Measurements from ENCODE around the gene ZSWIM6.

The ZSWIM6 gene

DNA sequence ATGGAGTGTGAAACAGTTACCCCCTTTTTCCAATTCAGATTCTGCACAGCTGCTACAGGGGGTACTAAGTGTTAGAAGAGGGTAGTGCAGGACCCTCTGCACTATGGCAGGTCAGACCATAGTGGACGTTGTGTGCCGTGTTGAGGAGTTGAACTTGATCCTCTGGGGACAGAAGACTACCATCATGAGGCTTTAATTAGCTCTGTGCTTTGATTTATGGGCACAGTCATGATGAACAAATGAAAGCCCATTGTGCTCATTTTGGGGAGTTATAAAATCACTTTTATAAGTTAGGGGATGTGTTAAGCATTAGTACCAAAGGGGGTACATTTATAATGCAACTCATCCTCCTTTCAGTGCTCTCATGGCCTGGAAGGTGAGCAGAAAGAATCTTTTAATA, 62.7 kb downstream of the ZSWIM6 start:
- Histone ChIP-seq H3K9me2 (replicated peaks; ENCODE audit: insufficient read depth, low read length) (no peaks in the 10 kb centered on the region), H3K9me3 (ENCODE audit: insufficient read depth, low read length) (no peaks in the 10 kb centered on the region), H3K27me3 (ENCODE audit: low read length) (no peaks in the 10 kb centered on the region), H3K4me2 (ENCODE audit: low read depth, low read length, poor library complexity, severe bottlenecking) (no peak overlapping the region), H3K4me3 (ENCODE audit: insufficient read depth, low read length, poor library complexity, severe bottlenecking) (no peak overlapping the region), H2AFZ (ENCODE audit: low read depth, low read length, severe bottlenecking) (no peak overlapping the region), H3K79me2 (ENCODE audit: insufficient read depth, low read length) (no peaks in the 10 kb centered on the region), H4K20me1 (ENCODE audit: low read depth, low read length) (peaks cover 3% of the 10 kb centered on the region; the same call in 1 of the 2 replicates), H3F3A (ENCODE audit: insufficient read depth) (no peaks in the 10 kb centered on the region), H3K9ac (ENCODE audit: low read length) (no peak overlapping the region), H3K27ac (ENCODE audit: low read depth, low read length) (no peak overlapping the region), H3K36me3 (ENCODE audit: low read length) (no peaks in the 10 kb centered on the region)
- TF ChIP-seq, protein P1, sequence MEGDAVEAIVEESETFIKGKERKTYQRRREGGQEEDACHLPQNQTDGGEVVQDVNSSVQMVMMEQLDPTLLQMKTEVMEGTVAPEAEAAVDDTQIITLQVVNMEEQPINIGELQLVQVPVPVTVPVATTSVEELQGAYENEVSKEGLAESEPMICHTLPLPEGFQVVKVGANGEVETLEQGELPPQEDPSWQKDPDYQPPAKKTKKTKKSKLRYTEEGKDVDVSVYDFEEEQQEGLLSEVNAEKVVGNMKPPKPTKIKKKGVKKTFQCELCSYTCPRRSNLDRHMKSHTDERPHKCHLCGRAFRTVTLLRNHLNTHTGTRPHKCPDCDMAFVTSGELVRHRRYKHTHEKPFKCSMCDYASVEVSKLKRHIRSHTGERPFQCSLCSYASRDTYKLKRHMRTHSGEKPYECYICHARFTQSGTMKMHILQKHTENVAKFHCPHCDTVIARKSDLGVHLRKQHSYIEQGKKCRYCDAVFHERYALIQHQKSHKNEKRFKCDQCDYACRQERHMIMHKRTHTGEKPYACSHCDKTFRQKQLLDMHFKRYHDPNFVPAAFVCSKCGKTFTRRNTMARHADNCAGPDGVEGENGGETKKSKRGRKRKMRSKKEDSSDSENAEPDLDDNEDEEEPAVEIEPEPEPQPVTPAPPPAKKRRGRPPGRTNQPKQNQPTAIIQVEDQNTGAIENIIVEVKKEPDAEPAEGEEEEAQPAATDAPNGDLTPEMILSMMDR (IDR thresholded peaks at IDR 0.05; ENCODE audit: insufficient read depth, low read length, poor library complexity, severe bottlenecking) = no peak
- TF ChIP-seq EZH2phosphoT487 (conservative IDR thresholded peaks at IDR 0.05; ENCODE audit: low read length) = no peak

DNA sequence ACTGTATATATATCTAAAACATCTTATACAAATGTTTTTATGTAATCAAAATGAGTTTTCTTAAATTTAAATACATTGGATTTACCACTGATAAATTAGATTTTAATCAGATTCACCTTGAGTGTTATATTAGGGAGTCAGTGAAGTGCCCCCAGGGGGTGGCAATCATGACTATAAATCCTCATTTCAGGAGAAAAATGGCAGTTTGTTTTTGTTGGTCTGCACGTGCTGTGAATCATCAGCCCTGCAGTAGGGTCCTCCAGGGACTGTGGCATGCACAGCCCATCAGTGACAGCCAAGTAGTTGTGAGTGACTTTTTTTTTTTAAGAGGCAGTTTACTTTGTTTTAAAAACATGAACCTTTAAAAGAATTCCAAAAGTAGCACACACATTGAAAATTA, 65.2 kb downstream of the ZSWIM6 start:
- Histone ChIP-seq H3K27me3 (ENCODE audit: low read length) (no peaks in the 10 kb centered on the region), H3K4me3 (ENCODE audit: insufficient read depth, low read length, poor library complexity, severe bottlenecking) (no peak overlapping the region), H3K9me2 (replicated peaks; ENCODE audit: insufficient read depth, low read length) (no peaks in the 10 kb centered on the region), H3F3A (ENCODE audit: insufficient read depth) (no peaks in the 10 kb centered on the region), H3K36me3 (ENCODE audit: low read length) (no peaks in the 10 kb centered on the region), H3K79me2 (ENCODE audit: insufficient read depth, low read length) (no peaks in the 10 kb centered on the region), H2AFZ (ENCODE audit: low read depth, low read length, severe bottlenecking) (no peak overlapping the region), H4K20me1 (ENCODE audit: low read depth, low read length) (peaks cover 21% of the 10 kb centered on the region; the same call in 1 of the 2 replicates), H3K27ac (ENCODE audit: low read depth, low read length) (no peak overlapping the region), H3K4me2 (ENCODE audit: low read depth, low read length, poor library complexity, severe bottlenecking) (no peak overlapping the region), H3K9ac (ENCODE audit: low read length) (no peak overlapping the region), H3K9me3 (ENCODE audit: insufficient read depth, low read length) (no peaks in the 10 kb centered on the region)
- TF ChIP-seq EZH2phosphoT487 (conservative IDR thresholded peaks at IDR 0.05; ENCODE audit: low read length) = no peak
- TF ChIP-seq, protein P1 (IDR thresholded peaks at IDR 0.05; ENCODE audit: insufficient read depth, low read length, poor library complexity, severe bottlenecking) = no peak

DNA sequence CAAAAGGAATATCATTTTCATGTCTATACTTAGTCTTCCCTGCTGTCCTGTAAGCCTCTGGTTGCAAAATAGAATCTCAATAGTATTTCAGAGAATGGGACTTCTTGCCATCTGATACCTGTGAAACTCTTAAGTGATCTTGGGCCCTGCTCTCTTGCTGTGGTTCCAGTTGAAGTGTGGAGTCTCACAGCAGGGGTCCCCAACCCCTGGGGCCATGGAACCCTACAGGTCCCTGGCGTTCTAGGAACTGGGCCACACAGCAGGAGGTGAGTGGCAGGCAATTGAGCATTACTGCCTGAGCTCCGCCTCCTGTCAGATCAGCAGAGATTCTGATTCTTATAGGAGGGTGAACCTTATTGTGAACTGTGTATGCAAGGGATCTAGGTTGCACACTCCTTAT, 65.9 kb downstream of the ZSWIM6 start:
- H3K9me3 ChIP-seq (ENCODE audit: insufficient read depth, low read length) = no peaks in the 10 kb centered on the region

More for the DNA sequence above, 65.9 kb downstream of the ZSWIM6 start:
- Histone ChIP-seq H3K79me2 (ENCODE audit: insufficient read depth, low read length) (no peaks in the 10 kb centered on the region), H3K4me2 (ENCODE audit: low read depth, low read length, poor library complexity, severe bottlenecking) (no peak overlapping the region), H3F3A (ENCODE audit: insufficient read depth) (no peaks in the 10 kb centered on the region), H3K9ac (ENCODE audit: low read length) (no peak overlapping the region), H2AFZ (ENCODE audit: low read depth, low read length, severe bottlenecking) (no peak overlapping the region), H3K9me2 (replicated peaks; ENCODE audit: insufficient read depth, low read length) (no peaks in the 10 kb centered on the region), H3K4me3 (ENCODE audit: insufficient read depth, low read length, poor library complexity, severe bottlenecking) (no peak overlapping the region), H3K36me3 (ENCODE audit: low read length) (no peaks in the 10 kb centered on the region), H4K20me1 (ENCODE audit: low read depth, low read length) (peaks cover 21% of the 10 kb centered on the region), H3K27me3 (ENCODE audit: low read length) (no peaks in the 10 kb centered on the region), H3K27ac (ENCODE audit: low read depth, low read length) (no peak overlapping the region)
- TF ChIP-seq EZH2phosphoT487 (conservative IDR thresholded peaks at IDR 0.05; ENCODE audit: low read length) = no peak
- TF ChIP-seq, protein P1 (IDR thresholded peaks at IDR 0.05; ENCODE audit: insufficient read depth, low read length, poor library complexity, severe bottlenecking) = no peak
